HepG2 (cell line): ENCODE data around the gene RUVBL2. TPM values are rescaled to one million over a fixed set of nuclear protein-coding genes. Genes with fewer than 3 reads are reported as not detected.
A peak's percentile ranks its signal among the peaks of the same experiment; 100 is the strongest.

Experiments used
- ELF1 ChIP-seq: sonication (generic); formaldehyde crosslinking; IDR thresholded peaks from 2 replicates; pipeline ENCODE4 v1.4.0; 2020; ENCODE audit warnings: missing genetic modification reagents
- ELF3 ChIP-seq: IDR thresholded peaks from 2 replicates; pipeline ENCODE4 v1.6.1; 2016; ENCODE audit warnings: missing genetic modification reagents, missing compliant biosample characterization
- ETV5 ChIP-seq: IDR thresholded peaks from 2 replicates; pipeline ENCODE4 v1.6.1; 2018; ENCODE audit warnings: missing biosample characterization, missing genetic modification reagents, inconsistent platforms, borderline replicate concordance
- FOXM1 ChIP-seq: sonication (generic); formaldehyde crosslinking; IDR thresholded peaks from 2 replicates; pipeline ENCODE4 v1.5.0; 2020; ENCODE audit warnings: missing genetic modification reagents
- GABPB1 ChIP-seq: IDR thresholded peaks from 2 replicates; pipeline ENCODE4 v1.6.1; 2016; ENCODE audit warnings: mild to moderate bottlenecking, missing genetic modification reagents, moderate library complexity, missing compliant biosample characterization
- NR3C1 ChIP-seq: sonication (generic); formaldehyde crosslinking; IDR thresholded peaks from 2 replicates; pipeline ENCODE4 v1.4.0; 2020; ENCODE audit warnings: missing genetic modification reagents
- PHF21A ChIP-seq: sonication (generic); formaldehyde crosslinking; IDR thresholded peaks from 2 replicates; pipeline ENCODE4 v1.5.0; 2020; ENCODE audit warnings: mild to moderate bottlenecking, missing genetic modification reagents
- SMARCE1 ChIP-seq: fragments of 450-650 bp; IDR thresholded peaks from 2 replicates; pipeline ENCODE4 v1.6.1; 2017; ENCODE audit warnings: borderline replicate concordance
- SYNCRIP ChIP-seq: fragments of 200-400 bp; formaldehyde crosslinking; IDR thresholded peaks from 2 replicates; pipeline ENCODE4 v1.6.1; 2018; ENCODE audit warnings: mild to moderate bottlenecking, low read depth, low read length; ENCODE audit not compliant: insufficient read depth
- TFDP1 ChIP-seq: IDR thresholded peaks from 2 replicates; pipeline ENCODE4 v1.6.1; 2016; ENCODE audit warnings: missing compliant biosample characterization, missing genetic modification reagents, borderline replicate concordance
- USF2 ChIP-seq, 2 experiments: sonication (generic) in 1 of 2; formaldehyde crosslinking in 1 of 2; IDR thresholded peaks; 2 replicates each; pipeline versions ENCODE4 v1.5.1 to v1.6.1; 2011 to 2020; ENCODE audit warnings: borderline replicate concordance in 1 of 2, low read depth in 1 of 2, low read length in 1 of 2, mild to moderate bottlenecking in 1 of 2, missing genetic modification reagents in 1 of 2, moderate library complexity in 1 of 2
- ZFP1 ChIP-seq: IDR thresholded peaks from 2 replicates; pipeline ENCODE4 v1.6.1; 2016
- ZNF24 ChIP-seq: fragments of 450-650 bp; IDR thresholded peaks from 2 replicates; pipeline ENCODE4 v1.6.1; 2017; ENCODE audit warnings: antibody characterized with exemption, mild to moderate bottlenecking
- ZNF253 ChIP-seq: sonication (generic); formaldehyde crosslinking; IDR thresholded peaks from 2 replicates; pipeline ENCODE4 v1.8.0; 2022; ENCODE audit warnings: mild to moderate bottlenecking, missing genetic modification reagents, borderline replicate concordance
- ZNF501 ChIP-seq: sonication (generic); formaldehyde crosslinking; IDR thresholded peaks from 2 replicates; pipeline ENCODE4 v1.5.1; 2020; ENCODE audit warnings: mild to moderate bottlenecking, moderate library complexity, missing genetic modification reagents
- ZNF780A ChIP-seq: sonication (generic); formaldehyde crosslinking; IDR thresholded peaks from 2 replicates; pipeline ENCODE4 v1.8.0; 2022; ENCODE audit warnings: mild to moderate bottlenecking, missing genetic modification reagents, moderate library complexity
- polyA plus RNA-seq, 8 experiments: library from polyadenylated mRNA; depleted of rRNA in 3 of 8; stranded (reverse) in 7 of 8; unstranded in 1 of 8; fragments of >200 nt; fragmentation: Illumina TruSeq in 4 of 8; extraction: Trizol in 4 of 8; gene quantifications; 2 replicates each; pipeline versions ENCODE4 v1.2.1 to v1.2.3, GENCODE V29; 2011 to 2016; ENCODE audit warnings: low read depth in 4 of 8, missing spikeins in 1 of 8, mixed read lengths in 1 of 8; ENCODE audit not compliant: insufficient read depth in 1 of 8
- total RNA-seq, 5 experiments: library from RNA; depleted of rRNA; stranded (reverse); fragments of >200 nt; fragmentation: Illumina TruSeq; extraction: Trizol; gene quantifications; 2 replicates each; pipeline ENCODE4 v1.2.3, GENCODE V29; 2016; ENCODE audit warnings: low read depth in 1 of 5
- TF ChIP-seq, protein P1 (sequence below): sonication (generic); formaldehyde crosslinking; IDR thresholded peaks from 2 replicates; pipeline ENCODE4 v1.5.0; 2020; ENCODE audit warnings: mild to moderate bottlenecking, missing genetic modification reagents
- TF ChIP-seq, protein P2 (sequence below): sonication (generic); formaldehyde crosslinking; IDR thresholded peaks from 2 replicates; pipeline ENCODE4 v1.4.0; 2020; ENCODE audit warnings: low read depth, missing genetic modification reagents

Gene RUVBL2
- total and polyA plus RNA-seq, 2 of the 13 experiments (the other 11 are each of a cell fraction or from before 2014, with no cell fraction given): 120 to 122 TPM

- TF ChIP-seq USF2 (IDR thresholded peaks at IDR 0.05; ENCODE audit: low read depth, low read length) (no peak), USF2 (CRISPR knock-in tag; IDR thresholded peaks at IDR 0.05; ENCODE audit: borderline replicate concordance) (no peak), SMARCE1 (no peak), ZNF501 (no peak), ZNF24 (peak; percentile 46; the same call in 1 of the 2 replicates), TFDP1 (CRISPR knock-in tag) (no peak), NR3C1 (CRISPR knock-in tag) (no peak), SYNCRIP (no peak), GABPB1 (0 out of 2 replicates have a peak, but pooled peaks have one; percentile 24), ELF1 (CRISPR knock-in tag) (0 out of 2 replicates have a peak, but pooled peaks have one; percentile 53), ZFP1 (no peak), ELF3 (CRISPR knock-in tag) (0 out of 2 replicates have a peak, but pooled peaks have one; percentile 42), FOXM1 (CRISPR knock-in tag) (no peak), ZNF253 (CRISPR knock-in tag) (no peak), ZNF780A (no peak), ETV5 (CRISPR knock-in tag) (peak; percentile 46; the same call in 1 of the 2 replicates), PHF21A (CRISPR knock-in tag) (no peak)
- TF ChIP-seq, protein P1, sequence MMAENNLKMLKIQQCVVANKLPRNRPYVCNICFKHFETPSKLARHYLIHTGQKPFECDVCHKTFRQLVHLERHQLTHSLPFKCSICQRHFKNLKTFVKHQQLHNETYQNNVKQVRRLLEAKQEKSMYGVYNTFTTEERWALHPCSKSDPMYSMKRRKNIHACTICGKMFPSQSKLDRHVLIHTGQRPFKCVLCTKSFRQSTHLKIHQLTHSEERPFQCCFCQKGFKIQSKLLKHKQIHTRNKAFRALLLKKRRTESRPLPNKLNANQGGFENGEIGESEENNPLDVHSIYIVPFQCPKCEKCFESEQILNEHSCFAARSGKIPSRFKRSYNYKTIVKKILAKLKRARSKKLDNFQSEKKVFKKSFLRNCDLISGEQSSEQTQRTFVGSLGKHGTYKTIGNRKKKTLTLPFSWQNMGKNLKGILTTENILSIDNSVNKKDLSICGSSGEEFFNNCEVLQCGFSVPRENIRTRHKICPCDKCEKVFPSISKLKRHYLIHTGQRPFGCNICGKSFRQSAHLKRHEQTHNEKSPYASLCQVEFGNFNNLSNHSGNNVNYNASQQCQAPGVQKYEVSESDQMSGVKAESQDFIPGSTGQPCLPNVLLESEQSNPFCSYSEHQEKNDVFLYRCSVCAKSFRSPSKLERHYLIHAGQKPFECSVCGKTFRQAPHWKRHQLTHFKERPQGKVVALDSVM (CRISPR knock-in tag): no peak
- TF ChIP-seq, protein P2, sequence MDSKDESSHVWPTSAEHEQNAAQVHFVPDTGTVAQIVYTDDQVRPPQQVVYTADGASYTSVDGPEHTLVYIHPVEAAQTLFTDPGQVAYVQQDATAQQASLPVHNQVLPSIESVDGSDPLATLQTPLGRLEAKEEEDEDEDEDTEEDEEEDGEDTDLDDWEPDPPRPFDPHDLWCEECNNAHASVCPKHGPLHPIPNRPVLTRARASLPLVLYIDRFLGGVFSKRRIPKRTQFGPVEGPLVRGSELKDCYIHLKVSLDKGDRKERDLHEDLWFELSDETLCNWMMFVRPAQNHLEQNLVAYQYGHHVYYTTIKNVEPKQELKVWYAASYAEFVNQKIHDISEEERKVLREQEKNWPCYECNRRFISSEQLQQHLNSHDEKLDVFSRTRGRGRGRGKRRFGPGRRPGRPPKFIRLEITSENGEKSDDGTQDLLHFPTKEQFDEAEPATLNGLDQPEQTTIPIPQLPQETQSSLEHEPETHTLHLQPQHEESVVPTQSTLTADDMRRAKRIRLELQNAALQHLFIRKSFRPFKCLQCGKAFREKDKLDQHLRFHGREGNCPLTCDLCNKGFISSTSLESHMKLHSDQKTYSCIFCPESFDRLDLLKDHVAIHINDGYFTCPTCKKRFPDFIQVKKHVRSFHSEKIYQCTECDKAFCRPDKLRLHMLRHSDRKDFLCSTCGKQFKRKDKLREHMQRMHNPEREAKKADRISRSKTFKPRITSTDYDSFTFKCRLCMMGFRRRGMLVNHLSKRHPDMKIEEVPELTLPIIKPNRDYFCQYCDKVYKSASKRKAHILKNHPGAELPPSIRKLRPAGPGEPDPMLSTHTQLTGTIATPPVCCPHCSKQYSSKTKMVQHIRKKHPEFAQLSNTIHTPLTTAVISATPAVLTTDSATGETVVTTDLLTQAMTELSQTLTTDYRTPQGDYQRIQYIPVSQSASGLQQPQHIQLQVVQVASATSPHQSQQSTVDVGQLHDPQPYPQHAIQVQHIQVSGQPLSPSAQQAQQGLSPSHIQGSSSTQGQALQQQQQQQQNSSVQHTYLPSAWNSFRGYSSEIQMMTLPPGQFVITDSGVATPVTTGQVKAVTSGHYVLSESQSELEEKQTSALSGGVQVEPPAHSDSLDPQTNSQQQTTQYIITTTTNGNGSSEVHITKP (CRISPR knock-in tag): no peak
Measured at GRCh38 chr19:48999481-49000325, 6.0 kb downstream of the RUVBL2 start (continued).
